H1 (cell line): ENCODE measurements around the gene TEX10. TPM values are rescaled to one million over a fixed set of nuclear protein-coding genes. Genes with fewer than 3 reads are reported as not detected.

Experiments used
- CTCF ChIA-PET: fragments of 300-600 bp; sonication (Branson Sonifier 250); formaldehyde crosslinking; loops from one replicate; lab custom pipeline; 2021; ENCODE audit not compliant: partially characterized antibody; lab: Charles Lee
- POLR2A ChIA-PET: fragments of 300-600 bp; sonication (Branson Sonifier 250); formaldehyde crosslinking; loops from one replicate; lab custom pipeline; 2021; ENCODE audit warnings: inconsistent platforms; ENCODE audit not compliant: partially characterized antibody; lab: Charles Lee
- DNase-seq, 2 experiments: peaks; one replicate each; pipeline versions ENCODE4 v3.0.0 to v3.0.0-alpha.2; 2010 to 2022; ENCODE audit warnings: low spot score in 2 of 2, low read depth in 1 of 2, mixed read lengths in 1 of 2
- FAIRE-seq: peaks from 2 replicates; lab custom pipeline; 2011; peaks lifted over from hg19 to GRCh38; lab: Jason Lieb, UNC
- H2AFZ ChIP-seq: 2 replicates; pipeline ENCODE4 v1.8.1; 2012; ENCODE audit warnings: low read length, inconsistent platforms
- H2AK5ac ChIP-seq: 2 replicates; pipeline ENCODE4 v1.6.1; 2013; ENCODE audit warnings: low read depth, low read length
- H2BK120ac ChIP-seq: replicated peaks from 2 replicates; pipeline ENCODE3; 2013; ENCODE audit warnings: low read depth, low read length, inconsistent platforms
- H2BK12ac ChIP-seq: 2 replicates; pipeline ENCODE4 v1.6.1; 2013; ENCODE audit warnings: low read depth, low read length
- H2BK15ac ChIP-seq: 2 replicates; pipeline ENCODE4 v1.6.1; 2013; ENCODE audit warnings: low read length
- H2BK20ac ChIP-seq: 2 replicates; pipeline ENCODE4 v1.6.1; 2013; ENCODE audit warnings: low read length
- H2BK5ac ChIP-seq: 2 replicates; pipeline ENCODE4 v1.6.1; 2013; ENCODE audit warnings: low read depth, low read length
- H3K14ac ChIP-seq: 2 replicates; pipeline ENCODE4 v1.6.1; 2013; ENCODE audit warnings: inconsistent platforms; ENCODE audit not compliant: insufficient read length
- H3K18ac ChIP-seq: 2 replicates; pipeline ENCODE4 v1.6.1; 2013; ENCODE audit warnings: low read length; ENCODE audit errors: extremely low read depth
- H3K23ac ChIP-seq: 2 replicates; pipeline ENCODE4 v1.6.1; 2013; ENCODE audit warnings: inconsistent platforms; ENCODE audit not compliant: insufficient read length
- H3K23me2 ChIP-seq: 2 replicates; pipeline ENCODE4 v1.6.1; 2013; ENCODE audit warnings: low read depth, low read length
- H3K27ac ChIP-seq: 2 replicates; pipeline ENCODE4 v1.6.1; 2011; ENCODE audit warnings: low read depth, low read length, inconsistent platforms
- H3K27me3 ChIP-seq, 4 experiments: replicated peaks in 1 of 4; 1 replicate in 1 of 4; 2 replicates in 3 of 4; pipeline versions ENCODE4 v1.6.1 to v1.8.1; 2011 to 2013; ENCODE audit warnings: low read length in 3 of 4, mild to moderate bottlenecking in 3 of 4, inconsistent platforms in 2 of 4, mixed read lengths in 2 of 4, moderate library complexity in 1 of 4; ENCODE audit not compliant: control insufficient read depth in 3 of 4, insufficient read depth in 3 of 4; ENCODE audit errors: extremely low read depth in 1 of 4
- H3K36me3 ChIP-seq, 4 experiments: 2 replicates each; pipeline versions ENCODE4 v1.6.1 to v1.8.1; 2011 to 2013; ENCODE audit warnings: mild to moderate bottlenecking in 4 of 4, low read length in 3 of 4, moderate library complexity in 2 of 4, control low read depth in 1 of 4, inconsistent platforms in 1 of 4; ENCODE audit not compliant: insufficient read depth in 4 of 4, control insufficient read depth in 2 of 4
- H3K4ac ChIP-seq: replicated peaks from 2 replicates; pipeline ENCODE3; 2013; ENCODE audit warnings: low read length, low read depth, mixed read lengths, inconsistent platforms; ENCODE audit not compliant: insufficient read length
- H3K4me1 ChIP-seq, 4 experiments: replicated peaks in 1 of 4; 1 replicate in 1 of 4; 2 replicates in 3 of 4; pipeline versions ENCODE4 v1.6.1 to v1.8.1; 2011 to 2013; ENCODE audit warnings: low read length in 3 of 4, inconsistent platforms in 2 of 4, mixed read lengths in 1 of 4; ENCODE audit not compliant: insufficient read depth in 4 of 4, control insufficient read depth in 3 of 4
- H3K4me2 ChIP-seq, 2 experiments: 2 replicates each; pipeline versions ENCODE4 v1.6.1 to v1.8.1; 2011 to 2013; ENCODE audit warnings: low read depth in 2 of 2, low read length in 2 of 2, control low read depth in 1 of 2, inconsistent platforms in 1 of 2, mild to moderate bottlenecking in 1 of 2; ENCODE audit not compliant: insufficient read depth in 1 of 2
- H3K4me3 ChIP-seq, 4 experiments: fragments of 200-600, 300-600 bp in 1 of 4; sonication (generic), shearing (Covaris generic), sonication (Bioruptor Twin) in 1 of 4; 2 replicates each; pipeline versions ENCODE4 v1.5.1 to v1.8.1; 2011 to 2016; ENCODE audit warnings: low read length in 4 of 4, low read depth in 3 of 4, control low read depth in 2 of 4, inconsistent platforms in 2 of 4, mild to moderate bottlenecking in 2 of 4, mixed read lengths in 1 of 4, moderate library complexity in 1 of 4; ENCODE audit not compliant: insufficient read depth in 2 of 4; ENCODE audit errors: extremely low read depth in 1 of 4
- H3K56ac ChIP-seq: replicated peaks from 2 replicates; pipeline ENCODE3; 2013; ENCODE audit warnings: low read depth, mild to moderate bottlenecking, mixed read lengths, low read length, inconsistent platforms; ENCODE audit not compliant: insufficient read length
- H3K79me1 ChIP-seq: 2 replicates; pipeline ENCODE4 v1.6.1; 2013; ENCODE audit warnings: low read depth, low read length, control low read depth
- H3K79me2 ChIP-seq, 2 experiments: 2 replicates each; pipeline versions ENCODE4 v1.6.1 to v1.8.1; 2012 to 2013; ENCODE audit warnings: low read length in 2 of 2, mild to moderate bottlenecking in 2 of 2, inconsistent platforms in 1 of 2; ENCODE audit not compliant: insufficient read depth in 2 of 2, control insufficient read depth in 1 of 2
- H3K9ac ChIP-seq, 4 experiments: replicated peaks in 1 of 4; 1 replicate in 1 of 4; 2 replicates in 3 of 4; pipeline versions ENCODE4 v1.6.1 to v1.8.1; 2011 to 2013; ENCODE audit warnings: low read depth in 3 of 4, low read length in 3 of 4, control low read depth in 2 of 4, mild to moderate bottlenecking in 2 of 4, moderate library complexity in 2 of 4, inconsistent platforms in 1 of 4; ENCODE audit errors: extremely low read depth in 1 of 4
- H3K9me3 ChIP-seq, 2 experiments: 2 replicates each; pipeline versions ENCODE4 v1.6.1 to v1.8.1; 2012 to 2013; ENCODE audit warnings: mild to moderate bottlenecking in 2 of 2, moderate library complexity in 2 of 2, control low read depth in 1 of 2, inconsistent platforms in 1 of 2, low read depth in 1 of 2, low read length in 1 of 2, mixed read lengths in 1 of 2; ENCODE audit not compliant: insufficient read depth in 2 of 2
- H4K20me1 ChIP-seq, 2 experiments: replicated peaks in 1 of 2; 2 replicates each; pipeline versions ENCODE3 to v1.8.1; 2011 to 2013; ENCODE audit warnings: inconsistent platforms in 2 of 2, low read length in 2 of 2, mild to moderate bottlenecking in 1 of 2; ENCODE audit not compliant: insufficient read depth in 2 of 2, control insufficient read depth in 1 of 2
- H4K5ac ChIP-seq: 2 replicates; pipeline ENCODE4 v1.6.1; 2013; ENCODE audit warnings: low read length, low read depth, mixed read lengths, inconsistent platforms; ENCODE audit not compliant: insufficient read length
- H4K8ac ChIP-seq: 2 replicates; pipeline ENCODE4 v1.8.0; 2013; ENCODE audit warnings: mild to moderate bottlenecking, moderate library complexity, low read length, inconsistent platforms; ENCODE audit not compliant: insufficient read depth; ENCODE audit errors: extremely low read depth
- H4K91ac ChIP-seq: replicated peaks from 2 replicates; pipeline ENCODE3; 2013; ENCODE audit warnings: low read length, mixed read lengths, inconsistent platforms; ENCODE audit not compliant: insufficient read length
- EZH2 ChIP-seq: fragments of 200-600 bp; sonication (generic); IDR thresholded peaks from 2 replicates; pipeline ENCODE4 v1.7.1; 2012; ENCODE audit warnings: low read depth, mild to moderate bottlenecking, moderate library complexity, low read length, inconsistent platforms; ENCODE audit not compliant: severe bottlenecking
- SIRT6 ChIP-seq: IDR thresholded peaks from one replicate; pipeline ENCODE4 v1.7.1; 2012; ENCODE audit warnings: low read length, inconsistent platforms
- TBP ChIP-seq: IDR thresholded peaks from 2 replicates; pipeline ENCODE4 v1.6.1; 2011; ENCODE audit warnings: low read depth, low read length, improper control_type of control experiment
- WGBS, 2 experiments: shearing (Covaris generic) in 1 of 2; methylation state at CpG; one replicate each; pipeline versions ENCODE4 v1.1.6 to v1.1.7; 2013 to 2015; ENCODE audit warnings: low lambda C conversion rate in 2 of 2, mixed read lengths in 2 of 2, inconsistent platforms in 1 of 2, low coverage in 1 of 2, missing lambda C conversion rate in 1 of 2; ENCODE audit not compliant: insufficient replicate concordance in 2 of 2, insufficient coverage in 1 of 2, insufficient read length in 1 of 2; ENCODE audit errors: extremely low coverage in 1 of 2, missing lambda C conversion rate in 1 of 2; 5-methylcytosine and 5-hydroxymethylcytosine counted together
- polyA plus RNA-seq, 7 experiments: library from polyadenylated mRNA; depleted of rRNA in 3 of 7; stranded (reverse) in 5 of 7; unstranded in 2 of 7; fragments of >200 nt in 5 of 7; fragments of 200-250 nt in 2 of 7; gene quantifications; 1 replicate in 5 of 7; 2 replicates in 1 of 7; 4 replicates in 1 of 7; pipeline versions ENCODE4 v1.2.1 to v1.2.3, GENCODE V29; 2011 to 2013; ENCODE audit warnings: missing spikeins in 2 of 7, mixed read lengths in 2 of 7
- total RNA-seq: library from RNA; stranded (reverse); fragmentation: NEBNext Ultra II Directional; extraction: Animal tissue kit (Norgen Biotek cat#: 25700); gene quantifications from 2 replicates; pipeline ENCODE4 v1.2.1, GENCODE V29; 2021
- TF ChIP-seq, protein P1 (sequence below): IDR thresholded peaks from 2 replicates; pipeline ENCODE4 v1.6.1; 2012; ENCODE audit warnings: inconsistent platforms
- TF ChIP-seq, protein P2 (sequence below): IDR thresholded peaks from 2 replicates; pipeline ENCODE4 v1.6.1; 2011; ENCODE audit warnings: low read depth, mild to moderate bottlenecking, low read length; ENCODE audit not compliant: insufficient read depth
- TF ChIP-seq, protein P3 (sequence below): IDR thresholded peaks from 2 replicates; pipeline ENCODE4 v1.6.1; 2012; ENCODE audit warnings: inconsistent platforms

TEX10 gene
- total and polyA plus RNA-seq, 2 of the 8 experiments (the other 6 are each of a cell fraction or from before 2014, with no cell fraction given), result 46.9 to 81.0 TPM

DNA sequence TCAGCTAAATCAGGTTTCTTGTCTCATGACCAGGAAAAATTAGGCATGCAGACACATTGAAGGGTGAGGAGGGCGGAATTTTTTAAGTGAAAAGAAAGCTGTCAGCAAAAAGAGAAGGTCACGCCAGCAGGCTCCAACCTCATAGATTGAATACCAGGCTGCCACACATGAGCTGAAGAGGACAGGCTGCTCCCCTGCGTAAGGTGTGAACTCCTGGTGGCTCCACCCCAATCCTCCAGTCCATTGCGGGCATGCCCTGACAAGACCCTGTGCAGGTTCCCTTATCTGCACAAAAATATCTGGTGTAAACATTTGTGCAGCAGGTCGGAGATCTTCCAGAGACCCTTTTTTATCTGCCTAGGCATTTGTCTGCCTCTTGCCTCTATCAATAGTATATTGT lies 22.9 kb upstream of the TEX10 start:
- no peaks in the 10 kb centered on the region for H3K36me3 ChIP-seq
- H4K5ac ChIP-seq, result no peak overlapping the region
- no peak overlapping the region for H3K14ac ChIP-seq
- H2BK20ac ChIP-seq, result 0 out of 2 replicates have a peak overlapping the region, but pooled peaks have one; percentile 77
- H2BK5ac ChIP-seq, result no peak overlapping the region
- no peak overlapping the region for H2BK12ac ChIP-seq
- ChIA-PET CTCF (no interaction called here), POLR2A (no interaction called here)
- H4K20me1 ChIP-seq, result no peaks in the 10 kb centered on the region
- H2BK120ac ChIP-seq, result peak overlapping the region; percentile 55
- no peak overlapping the region for H4K8ac ChIP-seq
- DNase-seq, result no peak
- H2AK5ac ChIP-seq, result no peak overlapping the region
- no peak overlapping the region for H3K56ac ChIP-seq
- H3K4me3 ChIP-seq, result no peak overlapping the region
- H4K91ac ChIP-seq, result no peak overlapping the region
- no peaks in the 10 kb centered on the region for H3K79me1 ChIP-seq
- no peak overlapping the region for H3K9ac ChIP-seq
- no peaks in the 10 kb centered on the region; a peak in 1 of 7 replicates for H3K4me1 ChIP-seq
- TF ChIP-seq EZH2, result no peak
- TF ChIP-seq, protein P1, sequence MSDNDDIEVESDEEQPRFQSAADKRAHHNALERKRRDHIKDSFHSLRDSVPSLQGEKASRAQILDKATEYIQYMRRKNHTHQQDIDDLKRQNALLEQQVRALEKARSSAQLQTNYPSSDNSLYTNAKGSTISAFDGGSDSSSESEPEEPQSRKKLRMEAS, result peak; percentile 27; the same call in 1 of the 2 replicates
- TF ChIP-seq SIRT6, result no peak
- TF ChIP-seq TBP, result no peak
- TF ChIP-seq, protein P2, sequence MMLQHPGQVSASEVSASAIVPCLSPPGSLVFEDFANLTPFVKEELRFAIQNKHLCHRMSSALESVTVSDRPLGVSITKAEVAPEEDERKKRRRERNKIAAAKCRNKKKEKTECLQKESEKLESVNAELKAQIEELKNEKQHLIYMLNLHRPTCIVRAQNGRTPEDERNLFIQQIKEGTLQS, result no peak
- TF ChIP-seq, protein P3, sequence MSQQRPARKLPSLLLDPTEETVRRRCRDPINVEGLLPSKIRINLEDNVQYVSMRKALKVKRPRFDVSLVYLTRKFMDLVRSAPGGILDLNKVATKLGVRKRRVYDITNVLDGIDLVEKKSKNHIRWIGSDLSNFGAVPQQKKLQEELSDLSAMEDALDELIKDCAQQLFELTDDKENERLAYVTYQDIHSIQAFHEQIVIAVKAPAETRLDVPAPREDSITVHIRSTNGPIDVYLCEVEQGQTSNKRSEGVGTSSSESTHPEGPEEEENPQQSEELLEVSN, result peak; percentile 31; the same call in 1 of the 2 replicates
- TF ChIP-seq, all 59 proteins: peak for 2
- Histone ChIP-seq H2BK15ac (no peak overlapping the region), H3K79me2 (no peaks in the 10 kb centered on the region), H2AFZ (no peak overlapping the region), H3K23me2 (no peaks in the 10 kb centered on the region), H3K18ac (no peak overlapping the region), H3K4me2 (no peak overlapping the region), H3K27me3 (no peaks in the 10 kb centered on the region), H3K23ac (no peak overlapping the region), H3K4ac (no peak overlapping the region), H3K9me3 (no peaks in the 10 kb centered on the region), H3K27ac (no peak overlapping the region)
- 78% methylated on average over 5 of the region's 5 CpGs; no CpG with 5 or more reads in 1 of the 2 experiments for WGBS, 2 experiments
- FAIRE-seq, result no peak
